ENCODE results near the gene JMJD4.

JMJD4 gene

DNA sequence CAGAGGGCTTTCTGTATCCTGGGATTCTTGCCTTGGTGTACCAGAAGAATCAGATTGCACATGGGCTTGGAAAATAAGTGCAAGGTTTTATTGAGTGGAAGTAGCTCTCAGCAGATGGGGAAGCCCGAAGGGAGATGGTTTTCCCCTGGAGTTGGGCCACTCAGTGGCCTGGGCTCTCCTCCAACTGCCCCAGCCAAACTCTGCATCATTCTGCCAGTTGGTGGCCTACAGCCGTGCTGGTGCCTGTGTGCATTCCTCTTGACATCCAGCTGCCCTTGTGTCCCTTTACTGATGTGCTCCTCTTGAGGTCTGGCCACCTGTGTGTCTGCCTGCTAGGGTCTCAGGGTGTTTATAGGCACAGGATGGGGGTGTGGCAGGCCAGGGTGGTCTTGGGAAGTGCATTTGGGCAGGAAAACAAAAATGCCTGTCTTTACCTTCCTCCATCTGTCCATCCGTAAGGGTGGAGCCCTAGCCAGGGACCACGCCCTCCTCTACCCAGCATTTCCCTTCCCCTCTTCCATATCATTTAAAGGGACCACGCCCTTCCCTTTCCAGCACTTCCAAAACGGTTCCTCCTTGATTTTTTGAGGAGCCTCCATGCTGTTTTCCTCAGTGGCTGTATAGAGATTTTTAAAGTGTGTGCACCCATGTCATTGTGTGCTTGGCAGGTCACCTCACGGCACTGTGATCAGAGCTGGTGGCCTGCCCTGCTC lies 19.1 kb upstream of the JMJD4 start:
- no peak for DNase-seq (ENCODE audit: low read depth, low spot score)

DNA sequence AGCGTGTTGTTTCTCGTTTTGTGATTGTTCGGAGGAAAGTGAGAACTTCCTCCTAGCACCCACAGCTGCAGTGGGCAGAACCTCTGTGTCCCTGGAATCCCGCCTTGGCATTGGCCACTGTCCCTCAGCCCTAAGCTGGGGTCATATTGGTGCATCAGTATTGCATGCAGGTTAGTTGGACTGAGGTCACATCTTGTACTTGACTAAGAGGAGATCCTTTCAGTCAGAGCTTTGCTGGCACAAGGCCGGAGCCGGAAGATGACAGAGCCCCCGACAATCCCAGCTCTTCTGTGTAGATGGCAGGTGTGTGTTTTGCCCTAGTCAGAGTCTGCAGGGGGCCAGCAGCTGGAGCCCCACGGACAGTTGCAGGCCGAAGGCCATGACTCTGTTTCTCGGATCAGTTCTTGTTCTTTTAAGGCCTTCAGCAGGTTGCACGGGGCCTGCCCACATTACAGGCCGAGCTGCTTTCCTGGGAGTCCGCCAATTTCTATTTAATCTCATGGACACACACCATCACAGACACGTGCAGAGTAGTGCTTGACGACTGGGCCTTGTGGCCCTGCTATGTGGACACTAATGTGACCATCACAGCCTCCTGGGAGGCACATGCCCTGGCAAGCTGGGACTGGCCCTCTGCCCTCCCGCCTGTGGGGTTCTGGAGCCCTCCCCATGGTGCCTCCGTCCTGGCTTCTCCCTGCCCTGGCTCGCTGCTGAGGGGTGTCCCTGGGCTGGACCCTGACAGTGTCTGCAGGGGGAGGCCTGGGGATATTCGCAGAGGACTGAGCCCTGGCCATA lies 15.0 kb upstream of the JMJD4 start:
- DNase-seq (ENCODE audit: low read depth, low spot score), result no peak

- no peak for DNase-seq (ENCODE audit: low read depth, low spot score)
Measured at GRCh38 chr1:227749225-227749624, 14.1 kb upstream of the JMJD4 start.

DNA sequence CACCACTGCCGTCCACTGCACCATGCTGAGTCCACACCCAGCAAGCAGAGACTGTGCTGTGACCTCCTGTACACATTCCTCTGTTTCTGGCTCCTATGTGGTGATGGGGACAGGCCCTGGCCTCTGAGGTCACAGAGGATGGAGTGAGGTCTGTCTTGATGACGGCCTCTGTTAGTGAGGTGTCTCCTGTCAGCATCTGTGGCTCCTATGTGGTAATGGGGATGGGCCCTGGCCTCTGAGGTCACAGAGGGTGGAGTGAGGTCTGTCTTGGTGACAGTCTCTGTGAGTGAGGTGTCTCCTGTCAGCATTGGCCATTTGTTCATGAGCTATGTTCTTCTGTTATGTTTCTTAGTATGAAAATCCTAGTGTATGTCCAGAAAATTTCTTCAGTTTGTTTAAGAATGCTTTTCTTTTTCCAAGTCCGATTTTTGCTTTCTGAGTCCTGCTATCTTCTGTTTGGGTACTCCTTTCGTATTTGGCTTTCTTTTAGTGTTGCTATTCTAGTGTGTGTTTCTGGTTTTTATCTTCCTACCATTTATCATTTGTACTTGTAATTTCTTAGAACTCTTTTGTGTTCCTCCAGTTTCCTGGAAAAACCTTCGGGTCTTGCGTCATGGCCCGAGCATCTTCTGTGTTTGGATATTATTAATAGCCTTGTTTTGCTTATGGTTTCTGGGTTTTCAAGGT lies 13.5 kb upstream of the JMJD4 start:
- no peak for DNase-seq (ENCODE audit: low read depth, low spot score)

GRCh38 chr1:227747948-227748495 lies 12.9 kb upstream of the JMJD4 start:
- no peak for DNase-seq (ENCODE audit: low read depth, low spot score)

GRCh38 chr1:227747382-227747781 lies 12.3 kb upstream of the JMJD4 start:
- no peak for DNase-seq (ENCODE audit: low read depth, low spot score)

DNA sequence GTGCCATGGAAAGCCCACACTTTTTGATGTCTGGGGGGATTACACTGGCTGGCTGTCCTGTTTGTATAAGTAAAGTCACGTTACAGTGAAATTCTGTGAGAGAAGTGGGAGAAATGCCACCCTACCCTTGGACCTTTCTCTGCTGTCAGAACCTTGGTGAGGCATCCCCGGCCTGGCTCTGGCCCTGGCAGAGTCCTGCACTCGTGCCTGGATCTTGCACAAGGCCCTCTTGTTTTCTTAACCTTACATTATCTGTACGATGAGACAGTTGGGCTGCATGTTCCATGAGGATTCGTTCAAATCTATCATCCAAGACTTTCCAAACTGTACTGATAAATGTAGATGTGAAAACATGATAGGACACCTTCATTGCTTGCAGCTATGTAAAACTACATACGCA lies 11.6 kb upstream of the JMJD4 start:
- DNase-seq (ENCODE audit: low read depth, low spot score), result no peak

GRCh38 chr1:227745568-227746265 lies 10.6 kb upstream of the JMJD4 start:
- no peak for DNase-seq (ENCODE audit: low read depth, low spot score)

DNA sequence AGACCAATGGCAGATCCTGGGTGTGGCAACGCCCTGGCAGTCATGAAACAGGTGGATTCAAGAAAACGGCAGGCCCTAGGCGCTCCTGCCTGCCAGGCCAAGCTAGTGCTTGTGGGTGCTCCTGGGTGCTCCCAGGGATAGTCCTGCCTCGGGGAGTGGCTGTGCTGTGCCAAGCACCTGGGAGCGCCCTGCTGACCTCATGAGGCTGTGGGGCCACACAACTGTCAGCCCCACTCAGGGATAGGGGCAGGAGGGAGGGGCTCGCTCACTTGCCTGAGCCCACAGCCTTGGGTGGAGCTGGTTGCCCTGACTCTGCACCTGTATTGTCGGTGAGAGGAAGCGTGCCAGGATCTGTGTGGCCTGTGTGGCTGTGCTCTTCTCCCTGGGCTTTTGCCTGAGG lies 9.6 kb upstream of the JMJD4 start:
- no peak for DNase-seq (ENCODE audit: low read depth, low spot score)

DNA sequence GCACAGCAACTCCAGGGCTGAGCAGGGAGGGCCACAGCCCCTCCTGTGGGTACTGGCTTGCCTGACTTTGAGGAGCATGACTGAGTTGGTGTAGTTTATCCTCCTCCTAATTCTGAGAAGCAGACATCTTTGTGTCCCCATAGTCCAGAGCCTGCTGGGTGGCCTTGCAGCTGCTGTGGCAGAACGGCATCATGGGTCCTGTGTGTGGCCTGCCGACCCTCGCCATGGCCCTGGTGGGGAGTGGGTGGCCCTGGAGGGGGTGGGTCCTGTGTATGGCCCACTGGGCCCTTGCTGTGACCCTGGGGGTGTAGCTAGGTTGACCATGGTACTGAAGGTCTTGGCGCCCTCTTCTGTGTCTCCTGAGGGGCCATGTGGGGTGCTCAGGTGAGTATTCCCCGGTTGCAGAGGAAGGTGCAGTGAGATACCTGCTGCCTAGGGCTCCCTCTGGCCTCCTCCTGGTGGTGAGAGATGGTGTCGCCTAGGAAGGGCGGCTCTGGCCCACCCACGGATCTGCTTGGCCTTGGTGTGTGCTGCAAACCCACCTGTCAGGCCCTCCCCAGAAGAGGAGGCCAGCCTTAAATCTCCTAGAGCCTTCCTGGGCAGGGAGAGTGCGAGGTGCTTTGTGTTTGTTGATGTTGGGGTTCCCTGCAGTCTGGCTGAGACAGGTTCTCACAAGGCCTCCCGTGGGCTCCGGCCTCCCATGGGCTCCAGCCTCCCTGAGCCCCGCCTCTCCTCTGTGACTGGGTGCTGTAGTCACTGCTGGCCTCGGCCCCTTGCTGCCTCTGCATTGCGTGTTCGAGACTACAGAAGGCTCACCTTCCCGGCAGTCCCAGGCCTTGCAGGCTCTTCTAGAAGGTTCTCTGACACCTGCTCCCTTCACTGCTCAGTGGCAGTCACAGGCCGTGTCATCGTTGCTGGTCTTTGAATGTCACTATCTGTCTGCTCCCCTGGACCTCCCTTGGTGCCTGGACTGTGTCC lies 7.9 kb upstream of the JMJD4 start:
- no peak for DNase-seq (ENCODE audit: low read depth, low spot score)

- no peak for DNase-seq (ENCODE audit: low read depth, low spot score)
Measured at GRCh38 chr1:227741166-227741870, 6.2 kb upstream of the JMJD4 start.

- no peak for DNase-seq (ENCODE audit: low read depth, low spot score)
Measured at GRCh38 chr1:227740401-227740960, 5.4 kb upstream of the JMJD4 start.

GRCh38 chr1:227739636-227740035 lies 4.5 kb upstream of the JMJD4 start:
- no peak for DNase-seq (ENCODE audit: low read depth, low spot score)

GRCh38 chr1:227738820-227739219 lies 3.7 kb upstream of the JMJD4 start:
- DNase-seq (ENCODE audit: low read depth, low spot score), result no peak

DNA sequence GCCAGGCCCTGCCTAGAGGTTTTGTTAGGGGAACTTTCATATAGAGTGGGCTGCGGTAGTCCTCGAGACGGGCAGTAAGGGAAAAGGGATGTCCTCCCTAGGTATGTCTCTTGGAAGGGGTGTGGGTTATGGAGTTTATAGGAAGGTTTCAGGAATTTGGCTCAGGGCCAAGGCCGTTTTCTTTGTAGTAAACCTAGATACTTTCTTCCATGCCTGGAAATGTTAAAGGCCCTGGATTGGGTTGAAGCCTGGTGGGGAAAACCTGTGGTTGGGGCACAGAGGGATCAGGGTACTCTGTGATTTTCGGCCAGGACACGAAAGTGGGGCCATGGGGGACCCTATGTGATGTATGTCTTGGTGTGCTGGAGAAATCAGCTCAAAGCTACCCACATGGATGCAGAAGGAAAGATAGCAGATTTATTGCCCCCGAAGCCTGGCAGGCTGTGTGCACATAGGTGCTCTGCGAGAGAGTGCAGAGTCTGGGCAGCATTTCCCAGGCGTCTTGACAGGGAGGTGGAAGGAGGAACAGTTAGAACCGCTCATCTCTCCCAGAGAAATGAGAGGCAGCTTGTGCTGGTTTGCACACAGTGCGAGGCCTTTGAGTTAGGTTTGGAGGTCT lies 1.8 kb upstream of the JMJD4 start:
- no peak for DNase-seq (ENCODE audit: low read depth, low spot score)

DNA sequence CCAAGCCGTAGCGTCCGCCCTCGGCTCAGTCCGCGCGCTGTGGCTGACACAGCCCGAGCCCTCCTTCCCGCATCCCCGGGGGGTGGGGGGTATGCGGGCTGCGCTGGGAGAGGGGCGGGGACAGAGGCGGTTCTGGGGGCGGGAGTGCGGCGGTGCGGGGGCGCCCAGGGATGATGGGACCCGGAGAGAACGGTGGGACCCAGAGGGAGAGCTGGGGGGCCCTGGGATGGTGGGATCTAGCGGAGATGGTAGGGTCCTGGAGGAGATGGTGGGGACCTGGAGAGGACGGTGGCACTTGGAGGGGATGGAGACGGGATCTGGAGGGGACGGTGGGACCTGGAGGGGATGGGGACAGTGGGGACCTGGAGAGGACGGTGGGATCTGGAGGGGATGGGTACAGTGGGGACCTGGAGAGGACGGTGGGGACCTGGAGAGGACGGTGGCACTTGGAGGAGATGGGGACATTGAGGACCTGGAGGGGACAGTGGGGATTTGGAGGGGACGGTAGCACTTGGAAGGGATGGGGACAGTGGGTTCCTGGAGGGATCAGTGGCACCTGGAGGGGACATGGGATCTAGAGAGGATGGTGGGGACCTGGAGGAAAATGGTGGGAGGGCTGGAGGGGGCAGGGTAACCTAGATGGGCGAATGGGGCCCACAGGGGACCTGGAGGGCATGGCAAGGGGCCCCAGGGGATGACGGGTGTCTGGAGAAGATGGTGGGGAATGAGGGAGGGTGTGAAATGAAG lies 610 bp upstream of the JMJD4 start:
- DNase-seq (ENCODE audit: low read depth, low spot score), result no peak

- no peak for DNase-seq (ENCODE audit: low read depth, low spot score)
Measured at GRCh38 chr1:227734546-227734855, 601 bp downstream of the JMJD4 start.

DNA sequence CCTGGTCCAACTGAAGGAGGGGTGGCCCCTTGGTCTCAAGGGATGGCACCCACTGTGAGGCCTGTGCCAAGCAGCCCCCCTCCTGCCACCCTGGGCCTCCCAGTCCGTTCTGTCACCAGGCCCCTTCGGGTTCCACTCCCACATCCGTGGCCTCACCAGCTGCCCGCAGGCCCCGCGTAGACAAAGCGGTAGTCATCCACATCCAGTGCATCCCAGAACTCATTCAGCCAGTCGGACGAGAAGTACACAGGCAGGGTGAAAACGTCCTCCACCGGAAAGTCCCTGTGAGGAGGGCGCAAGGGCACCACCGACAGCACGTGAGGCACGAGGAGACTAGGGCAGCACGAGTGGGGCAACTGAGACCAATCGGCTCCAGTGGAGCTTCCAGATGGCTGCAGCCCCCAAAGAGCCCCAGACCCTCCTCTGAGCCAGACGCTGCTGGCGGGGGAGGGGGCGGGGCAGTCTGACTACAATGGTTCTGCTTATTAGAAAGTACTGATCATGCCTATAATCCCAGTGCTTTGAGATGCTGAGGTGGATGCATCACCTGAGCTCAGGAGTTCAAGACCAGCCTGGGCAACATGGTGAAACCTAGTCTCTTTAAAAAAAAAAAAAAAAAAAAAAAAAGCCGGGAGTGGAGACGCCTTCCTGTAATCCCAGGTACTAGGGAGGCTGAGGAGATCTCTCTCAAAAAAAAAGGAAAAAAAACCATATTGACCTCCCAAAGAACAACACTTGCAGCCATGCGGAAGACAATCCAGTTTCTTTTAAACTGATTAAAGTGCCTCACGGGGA lies 1.2 kb downstream of the JMJD4 start:
- no peak for DNase-seq (ENCODE audit: low read depth, low spot score)
